K562 (cell line): ENCODE measurements around the gene ZDHHC14. TPM values are rescaled to one million over a fixed set of nuclear protein-coding genes. Genes with fewer than 3 reads are reported as not detected.

Experiments used
- ASH1L ChIP-seq: fragments of 450-650 bp; IDR thresholded peaks from 2 replicates; pipeline ENCODE4 v1.6.1; 2018; ENCODE audit warnings: borderline replicate concordance, mild to moderate bottlenecking, low read depth; ENCODE audit not compliant: partially characterized antibody
- CHD4 ChIP-seq: fragments of 200-600 bp; sonication (generic); IDR thresholded peaks from 3 replicates; pipeline ENCODE4 v1.6.1; 2012; ENCODE audit warnings: low read depth, mild to moderate bottlenecking, mixed read lengths, low read length, inconsistent platforms; ENCODE audit not compliant: insufficient read depth, insufficient replicate concordance, poor library complexity, severe bottlenecking
- CXXC5 ChIP-seq: fragments of 250-450 bp; sonication (Bioruptor Pico); IDR thresholded peaks from 2 replicates; pipeline ENCODE4 v1.8.0; 2022; ENCODE audit warnings: inconsistent platforms, mild to moderate bottlenecking, moderate library complexity
- FOXK2 ChIP-seq, 2 experiments: fragments of 450-650 bp; IDR thresholded peaks in 1 of 2; conservative IDR thresholded peaks in 1 of 2; 2 replicates each; pipeline ENCODE4 v1.6.1; 2016; ENCODE audit warnings: low read depth in 2 of 2, mild to moderate bottlenecking in 1 of 2
- MEF2D ChIP-seq: conservative IDR thresholded peaks from 2 replicates; pipeline ENCODE4 v1.6.1; 2016; ENCODE audit warnings: low read depth, missing genetic modification characterization, missing compliant biosample characterization
- MXI1 ChIP-seq: IDR thresholded peaks from 2 replicates; pipeline ENCODE4 v1.6.1; 2011; ENCODE audit warnings: low read depth, mild to moderate bottlenecking, improper control_type of control experiment, low read length
- NCOR1 ChIP-seq: fragments of 450-650 bp; IDR thresholded peaks from 2 replicates; pipeline ENCODE4 v1.6.1; 2016; ENCODE audit warnings: mild to moderate bottlenecking, moderate library complexity
- NR2C2 ChIP-seq, 2 experiments: fragments of 200-800 bp in 1 of 2; sonication (Bioruptor generic) in 1 of 2; sonication (generic) in 1 of 2; formaldehyde crosslinking in 1 of 2; IDR thresholded peaks; 2 replicates each; pipeline versions ENCODE4 v1.6.1 to v1.8.0; 2016 to 2022; ENCODE audit warnings: mild to moderate bottlenecking in 1 of 2, missing compliant biosample characterization in 1 of 2, missing genetic modification characterization in 1 of 2, missing genetic modification reagents in 1 of 2
- PPARD ChIP-seq: fragments of 250-450 bp; sonication (Bioruptor Pico); IDR thresholded peaks from 2 replicates; pipeline ENCODE4 v1.8.0; 2022; ENCODE audit warnings: inconsistent platforms, mild to moderate bottlenecking, moderate library complexity
- RBM15 ChIP-seq: fragments of 200-400 bp; formaldehyde crosslinking; IDR thresholded peaks from 2 replicates; pipeline ENCODE4 v1.6.1; 2018; ENCODE audit warnings: mild to moderate bottlenecking, low read length, moderate library complexity; ENCODE audit not compliant: insufficient read depth
- THRAP3 ChIP-seq: fragments of 450-650 bp; IDR thresholded peaks from 2 replicates; pipeline ENCODE4 v1.6.1; 2016; ENCODE audit warnings: mild to moderate bottlenecking, inconsistent platforms, borderline replicate concordance
- TRIM28 ChIP-seq: fragments of 450-650 bp; IDR thresholded peaks from 2 replicates; pipeline ENCODE4 v1.6.1; 2017
- ZC3H11A ChIP-seq: IDR thresholded peaks from 2 replicates; pipeline ENCODE4 v1.6.1; 2012; ENCODE audit warnings: low read depth, low read length, improper control_type of control experiment
- ZNF316 ChIP-seq: fragments of 450-650 bp; IDR thresholded peaks from 2 replicates; pipeline ENCODE4 v1.6.1; 2016
- ZNF584 ChIP-seq: fragments of 200-800 bp; sonication (Bioruptor generic); IDR thresholded peaks from 2 replicates; pipeline ENCODE4 v1.6.1; 2016; ENCODE audit warnings: low read depth, mild to moderate bottlenecking, missing genetic modification characterization, missing compliant biosample characterization
- polyA plus RNA-seq, 8 experiments: library from polyadenylated mRNA; depleted of rRNA in 4 of 8; stranded (reverse) in 5 of 8; unstranded in 3 of 8; fragments of >200 nt; fragmentation: Nextera tagmentation in 2 of 8; fragmentation: Illumina TruSeq in 1 of 8; extraction: Ambion mirVana in 2 of 8; extraction: Trizol in 1 of 8; gene quantifications; 2 replicates each; pipeline versions ENCODE4 v1.2.1 to v1.2.3, GENCODE V29; 2011 to 2014; ENCODE audit warnings: inconsistent platforms in 1 of 8, missing spikeins in 1 of 8
- total RNA-seq, 7 experiments: library from RNA; depleted of rRNA in 6 of 7; stranded (reverse); fragments of >200 nt in 6 of 7; fragmentation: Illumina TruSeq in 2 of 7; extraction: Trizol in 2 of 7; gene quantifications; 2 replicates each; pipeline versions ENCODE4 v1.2.1 to v1.2.3, GENCODE V29; 2011 to 2021; ENCODE audit warnings: low replicate concordance in 1 of 7
- TF ChIP-seq, protein P1 (sequence below): fragments of 450-650 bp; conservative IDR thresholded peaks from 2 replicates; pipeline ENCODE4 v1.6.1; 2016; ENCODE audit warnings: missing genetic modification characterization, low read depth, mild to moderate bottlenecking, control low read depth, missing compliant biosample characterization
- TF ChIP-seq, protein P2 (sequence below): sonication (generic); formaldehyde crosslinking; IDR thresholded peaks from 2 replicates; pipeline ENCODE4 v1.9.0; 2022; ENCODE audit warnings: mild to moderate bottlenecking, missing genetic modification reagents
- TF ChIP-seq, protein P3 (sequence below): fragments of 250-450 bp; sonication (Bioruptor Pico); IDR thresholded peaks from 2 replicates; pipeline ENCODE4 v1.8.0; 2022; ENCODE audit warnings: inconsistent platforms, mild to moderate bottlenecking, moderate library complexity, borderline replicate concordance
- TF ChIP-seq, protein P4 (sequence below): fragments of 450-650 bp; IDR thresholded peaks from 2 replicates; pipeline ENCODE4 v1.6.1; 2017; ENCODE audit warnings: antibody characterized with exemption, mild to moderate bottlenecking

The ZDHHC14 gene
- total and polyA plus RNA-seq, 9 of the 15 experiments (the other 6 are each of a cell fraction or from before 2014, with no cell fraction given) = 0.92 to 23.1 (median 13.8) TPM

DNA sequence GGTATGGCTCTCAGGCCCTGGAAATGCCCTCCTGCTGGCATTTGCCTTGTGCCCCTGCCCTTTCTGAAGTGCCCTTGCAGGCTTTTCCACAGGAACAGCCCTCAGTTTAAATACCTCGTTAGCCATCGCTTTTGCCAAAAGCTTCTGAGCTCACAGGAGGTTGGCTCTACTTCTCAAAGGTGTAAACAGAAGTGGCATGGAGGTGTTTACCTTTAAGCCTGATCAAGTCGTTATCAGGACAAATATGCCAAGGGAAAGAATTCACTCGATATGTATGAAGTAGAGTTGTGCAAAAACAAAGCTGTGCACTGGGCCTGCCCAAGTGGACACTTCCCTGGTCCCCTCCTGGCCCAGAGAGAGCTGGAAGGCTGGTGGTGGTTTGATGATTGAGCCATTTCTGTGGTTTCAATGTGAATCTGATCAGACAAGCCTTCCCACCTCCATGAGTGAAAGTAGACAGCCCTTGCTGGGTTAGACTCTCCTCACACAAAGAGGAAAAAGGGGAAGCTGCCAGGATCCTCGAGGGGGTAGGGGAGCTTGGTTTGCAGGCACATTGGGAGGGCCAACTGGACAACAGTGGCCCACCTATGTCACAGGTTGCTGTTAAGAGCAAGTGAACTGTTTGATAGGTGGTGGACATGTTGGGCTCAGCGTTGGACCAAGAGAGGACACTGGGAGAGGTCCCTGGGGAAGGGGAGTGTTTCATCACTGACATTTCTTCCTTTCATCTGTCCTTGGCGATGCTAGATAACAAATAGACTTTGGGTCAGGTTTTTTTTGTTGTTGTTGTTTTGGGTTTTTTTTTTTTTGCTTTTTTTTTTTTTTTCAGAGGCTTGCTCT lies 98.7 kb downstream of the ZDHHC14 start (continued):
- TF ChIP-seq, protein P1, sequence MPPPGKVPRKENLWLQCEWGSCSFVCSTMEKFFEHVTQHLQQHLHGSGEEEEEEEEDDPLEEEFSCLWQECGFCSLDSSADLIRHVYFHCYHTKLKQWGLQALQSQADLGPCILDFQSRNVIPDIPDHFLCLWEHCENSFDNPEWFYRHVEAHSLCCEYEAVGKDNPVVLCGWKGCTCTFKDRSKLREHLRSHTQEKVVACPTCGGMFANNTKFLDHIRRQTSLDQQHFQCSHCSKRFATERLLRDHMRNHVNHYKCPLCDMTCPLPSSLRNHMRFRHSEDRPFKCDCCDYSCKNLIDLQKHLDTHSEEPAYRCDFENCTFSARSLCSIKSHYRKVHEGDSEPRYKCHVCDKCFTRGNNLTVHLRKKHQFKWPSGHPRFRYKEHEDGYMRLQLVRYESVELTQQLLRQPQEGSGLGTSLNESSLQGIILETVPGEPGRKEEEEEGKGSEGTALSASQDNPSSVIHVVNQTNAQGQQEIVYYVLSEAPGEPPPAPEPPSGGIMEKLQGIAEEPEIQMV (tag) = no peak
- TF ChIP-seq MEF2D (no peak), FOXK2 (conservative IDR thresholded peaks at IDR 0.05 in 1 of 2, IDR thresholded peaks at IDR 0.05 in 1 of 2; ENCODE audit: low read depth in 2 of 2) (0 out of 4 replicates have a peak, but pooled peaks have one; percentile 23), CHD4 (no peak), ASH1L (no peak), ZC3H11A (no peak), NCOR1 (no peak), NR2C2 (CRISPR knock-in tag; IDR thresholded peaks at IDR 0.05) (peak; percentile 46; the same call in 1 of the 2 replicates), NR2C2 (tag; IDR thresholded peaks at IDR 0.05) (no peak; the same call in 1 of the 2 replicates), MXI1 (no peak), ZNF584 (no peak), THRAP3 (no peak), TRIM28 (no peak), CXXC5 (CRISPR knock-in tag) (no peak), PPARD (CRISPR knock-in tag) (no peak), ZNF316 (no peak), RBM15 (no peak)
- TF ChIP-seq, protein P2, sequence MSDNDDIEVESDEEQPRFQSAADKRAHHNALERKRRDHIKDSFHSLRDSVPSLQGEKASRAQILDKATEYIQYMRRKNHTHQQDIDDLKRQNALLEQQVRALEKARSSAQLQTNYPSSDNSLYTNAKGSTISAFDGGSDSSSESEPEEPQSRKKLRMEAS (CRISPR knock-in tag) = peak; percentile 43; the same call in 1 of the 2 replicates
- TF ChIP-seq, protein P3, sequence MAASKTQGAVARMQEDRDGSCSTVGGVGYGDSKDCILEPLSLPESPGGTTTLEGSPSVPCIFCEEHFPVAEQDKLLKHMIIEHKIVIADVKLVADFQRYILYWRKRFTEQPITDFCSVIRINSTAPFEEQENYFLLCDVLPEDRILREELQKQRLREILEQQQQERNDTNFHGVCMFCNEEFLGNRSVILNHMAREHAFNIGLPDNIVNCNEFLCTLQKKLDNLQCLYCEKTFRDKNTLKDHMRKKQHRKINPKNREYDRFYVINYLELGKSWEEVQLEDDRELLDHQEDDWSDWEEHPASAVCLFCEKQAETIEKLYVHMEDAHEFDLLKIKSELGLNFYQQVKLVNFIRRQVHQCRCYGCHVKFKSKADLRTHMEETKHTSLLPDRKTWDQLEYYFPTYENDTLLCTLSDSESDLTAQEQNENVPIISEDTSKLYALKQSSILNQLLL (CRISPR knock-in tag) = no peak
- TF ChIP-seq, protein P4, sequence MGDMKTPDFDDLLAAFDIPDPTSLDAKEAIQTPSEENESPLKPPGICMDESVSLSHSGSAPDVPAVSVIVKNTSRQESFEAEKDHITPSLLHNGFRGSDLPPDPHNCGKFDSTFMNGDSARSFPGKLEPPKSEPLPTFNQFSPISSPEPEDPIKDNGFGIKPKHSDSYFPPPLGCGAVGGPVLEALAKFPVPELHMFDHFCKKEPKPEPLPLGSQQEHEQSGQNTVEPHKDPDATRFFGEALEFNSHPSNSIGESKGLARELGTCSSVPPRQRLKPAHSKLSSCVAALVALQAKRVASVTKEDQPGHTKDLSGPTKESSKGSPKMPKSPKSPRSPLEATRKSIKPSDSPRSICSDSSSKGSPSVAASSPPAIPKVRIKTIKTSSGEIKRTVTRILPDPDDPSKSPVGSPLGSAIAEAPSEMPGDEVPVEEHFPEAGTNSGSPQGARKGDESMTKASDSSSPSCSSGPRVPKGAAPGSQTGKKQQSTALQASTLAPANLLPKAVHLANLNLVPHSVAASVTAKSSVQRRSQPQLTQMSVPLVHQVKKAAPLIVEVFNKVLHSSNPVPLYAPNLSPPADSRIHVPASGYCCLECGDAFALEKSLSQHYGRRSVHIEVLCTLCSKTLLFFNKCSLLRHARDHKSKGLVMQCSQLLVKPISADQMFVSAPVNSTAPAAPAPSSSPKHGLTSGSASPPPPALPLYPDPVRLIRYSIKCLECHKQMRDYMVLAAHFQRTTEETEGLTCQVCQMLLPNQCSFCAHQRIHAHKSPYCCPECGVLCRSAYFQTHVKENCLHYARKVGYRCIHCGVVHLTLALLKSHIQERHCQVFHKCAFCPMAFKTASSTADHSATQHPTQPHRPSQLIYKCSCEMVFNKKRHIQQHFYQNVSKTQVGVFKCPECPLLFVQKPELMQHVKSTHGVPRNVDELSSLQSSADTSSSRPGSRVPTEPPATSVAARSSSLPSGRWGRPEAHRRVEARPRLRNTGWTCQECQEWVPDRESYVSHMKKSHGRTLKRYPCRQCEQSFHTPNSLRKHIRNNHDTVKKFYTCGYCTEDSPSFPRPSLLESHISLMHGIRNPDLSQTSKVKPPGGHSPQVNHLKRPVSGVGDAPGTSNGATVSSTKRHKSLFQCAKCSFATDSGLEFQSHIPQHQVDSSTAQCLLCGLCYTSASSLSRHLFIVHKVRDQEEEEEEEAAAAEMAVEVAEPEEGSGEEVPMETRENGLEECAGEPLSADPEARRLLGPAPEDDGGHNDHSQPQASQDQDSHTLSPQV = no peak; the same call in 1 of the 2 replicates
